Stimulated activated CD4-positive, alpha-beta T cell treated with anti-CD3 and anti-CD28 coated beads, Interleukin-15, amount 100 ng/mL, for 48 hours (primary cell): ENCODE data around the gene ZNF485.
"Not testable (repeated sequence)": the region's sequence is repeated elsewhere in the genome, so short reads cannot be mapped to it uniquely, and the experiment has no call there.

Experiments used
- DNase-seq, 2 donors: peaks; one replicate each; pipeline ENCODE4 v3.0.0-alpha.2; 2020; ENCODE audit warnings: low read depth in 2 of 2

ZNF485 gene

DNA sequence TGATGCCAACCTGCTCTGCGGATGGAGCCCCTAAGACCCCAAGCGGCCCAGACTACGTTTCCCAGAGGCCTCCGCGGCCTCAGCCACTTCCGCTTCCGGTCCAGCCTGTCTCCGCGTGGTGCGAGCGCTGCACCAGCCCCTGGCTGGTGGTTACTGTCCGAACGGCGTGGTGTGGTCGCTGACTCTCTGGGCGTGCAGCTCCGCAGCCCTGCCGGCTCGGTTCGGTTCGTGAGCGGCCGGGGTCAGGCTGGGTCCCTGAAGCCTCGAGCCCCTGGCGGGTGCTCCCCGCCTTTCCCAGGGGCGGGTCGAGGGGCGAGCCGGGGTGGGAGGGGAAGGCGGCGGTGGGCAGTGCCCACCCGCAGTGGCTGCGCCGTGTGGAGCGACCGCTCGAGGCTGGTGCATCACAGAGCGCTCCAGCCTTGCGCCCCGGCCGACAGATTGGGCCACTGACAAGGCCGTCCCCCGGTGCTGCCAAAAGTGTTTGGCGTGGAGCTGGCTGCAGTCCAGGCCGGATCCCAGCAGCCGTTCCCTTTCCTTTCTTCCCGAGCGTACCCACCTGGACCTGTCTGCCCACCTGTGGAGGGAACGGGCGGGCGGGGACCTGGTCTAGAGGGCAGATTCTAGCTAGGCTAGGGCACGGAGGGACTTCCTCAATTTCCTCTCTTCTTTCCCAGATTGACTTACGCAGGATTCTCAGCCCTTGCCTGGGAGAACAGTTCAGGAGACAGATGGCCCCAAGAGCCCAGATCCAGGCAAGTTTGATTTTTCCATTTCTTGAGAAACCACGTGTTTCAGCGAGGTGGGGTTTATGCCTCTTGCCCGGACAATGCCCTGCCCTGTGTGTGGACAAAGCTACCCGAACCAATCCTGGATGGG, at the start of gene ZNF485:
ZNF485 (plus strand) TSS at position 116 of the 876 bp plus-strand sequence; CDS start at position 729, 613 bp downstream.
- DNase-seq, result peak; percentile 46 to 66

DNA sequence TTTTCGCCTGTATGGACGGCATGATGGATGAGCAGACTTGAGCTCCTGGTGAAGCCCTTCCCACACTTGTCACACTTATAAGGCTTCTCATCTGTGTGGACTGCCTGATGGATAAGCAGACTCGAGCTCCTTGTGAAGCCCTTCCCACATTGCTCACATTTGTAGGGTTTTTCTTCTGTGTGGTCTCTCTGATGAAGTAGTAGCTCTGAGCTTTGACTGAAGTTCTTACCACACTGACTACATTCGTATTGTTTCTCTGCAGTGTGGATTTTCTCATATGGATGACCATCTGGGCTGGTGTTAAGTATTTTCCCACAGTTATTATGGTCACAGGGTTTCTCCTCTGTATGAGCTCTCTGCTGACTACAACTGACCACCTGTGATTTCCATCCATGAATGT, 49.0 kb upstream of the ZNF485 start:
- DNase-seq, result no peak

DNA sequence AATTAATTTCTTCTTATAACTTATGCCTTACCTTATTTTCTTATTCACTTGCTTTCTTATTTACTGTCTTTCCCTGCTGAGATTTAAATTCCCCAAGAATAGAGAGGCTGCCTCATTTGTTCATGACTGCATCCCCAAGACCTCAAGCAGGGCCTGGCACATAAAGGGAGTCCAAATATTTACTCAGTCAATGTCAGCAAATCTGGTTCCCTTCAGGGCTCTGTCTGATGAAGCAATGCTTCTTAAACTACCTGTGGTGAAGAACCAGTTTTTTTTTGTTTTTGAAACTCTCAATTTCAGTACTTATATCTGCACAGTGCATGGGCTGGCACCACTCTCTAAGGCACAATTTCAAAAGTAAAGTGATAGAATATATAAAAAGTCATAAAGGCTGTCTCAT, 36.6 kb upstream of the ZNF485 start:
- DNase-seq, result no peak

DNA sequence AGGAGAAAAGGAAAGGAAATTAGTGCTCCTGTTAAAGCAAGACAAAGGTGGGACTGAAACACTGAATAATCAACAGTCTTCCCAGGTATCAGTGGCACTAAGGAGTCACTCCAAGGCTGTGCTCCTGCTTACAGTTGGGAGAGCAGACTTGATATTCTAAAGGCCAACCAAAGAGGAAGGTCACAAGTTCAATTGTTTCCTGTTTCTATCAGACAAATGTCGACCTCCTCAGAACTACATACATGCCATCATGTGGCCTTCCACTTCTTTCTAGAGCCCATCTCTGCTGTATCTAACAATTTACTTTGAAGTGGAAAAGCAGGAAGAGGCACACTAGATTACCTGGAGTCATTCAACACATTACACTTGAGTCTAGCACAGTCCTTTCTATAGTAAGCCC, 35.3 kb upstream of the ZNF485 start:
- DNase-seq, result no peak

DNA sequence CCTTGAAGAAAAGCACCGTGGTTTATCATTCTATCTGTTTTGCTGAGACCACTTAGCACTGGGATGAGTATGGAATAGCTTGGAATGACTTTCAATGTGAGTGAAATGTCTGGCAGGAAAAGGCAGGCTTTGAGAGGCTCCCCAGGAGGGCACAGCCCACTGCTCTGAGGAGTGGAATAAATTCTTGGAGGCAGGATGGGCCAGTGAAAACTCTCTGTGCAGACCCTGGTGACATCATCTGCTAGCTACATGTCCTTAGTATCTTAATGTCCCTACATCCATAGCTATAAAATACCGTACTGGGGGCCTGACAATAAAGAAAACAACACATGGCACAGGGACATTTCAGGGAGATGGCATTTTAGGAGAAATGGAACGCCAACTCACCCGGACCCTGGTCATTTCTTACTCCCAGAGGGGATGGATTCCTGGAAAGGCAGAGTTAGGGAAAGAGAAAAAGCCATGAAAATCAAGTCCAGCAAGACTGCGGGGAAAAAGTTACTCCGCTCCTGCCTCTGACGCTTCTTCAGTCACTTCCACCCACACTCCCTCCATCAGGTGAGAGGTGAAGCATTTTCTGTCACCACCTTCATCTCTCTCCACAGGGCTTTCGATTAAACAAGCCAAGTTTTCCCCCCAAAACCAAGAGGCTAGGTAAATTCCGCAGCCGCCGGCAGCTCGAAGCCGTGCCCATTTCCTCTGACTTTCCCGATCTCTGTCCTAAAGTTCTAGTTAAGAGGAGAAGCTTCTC, 32.8 kb upstream of the ZNF485 start:
- DNase-seq, result no peak

DNA sequence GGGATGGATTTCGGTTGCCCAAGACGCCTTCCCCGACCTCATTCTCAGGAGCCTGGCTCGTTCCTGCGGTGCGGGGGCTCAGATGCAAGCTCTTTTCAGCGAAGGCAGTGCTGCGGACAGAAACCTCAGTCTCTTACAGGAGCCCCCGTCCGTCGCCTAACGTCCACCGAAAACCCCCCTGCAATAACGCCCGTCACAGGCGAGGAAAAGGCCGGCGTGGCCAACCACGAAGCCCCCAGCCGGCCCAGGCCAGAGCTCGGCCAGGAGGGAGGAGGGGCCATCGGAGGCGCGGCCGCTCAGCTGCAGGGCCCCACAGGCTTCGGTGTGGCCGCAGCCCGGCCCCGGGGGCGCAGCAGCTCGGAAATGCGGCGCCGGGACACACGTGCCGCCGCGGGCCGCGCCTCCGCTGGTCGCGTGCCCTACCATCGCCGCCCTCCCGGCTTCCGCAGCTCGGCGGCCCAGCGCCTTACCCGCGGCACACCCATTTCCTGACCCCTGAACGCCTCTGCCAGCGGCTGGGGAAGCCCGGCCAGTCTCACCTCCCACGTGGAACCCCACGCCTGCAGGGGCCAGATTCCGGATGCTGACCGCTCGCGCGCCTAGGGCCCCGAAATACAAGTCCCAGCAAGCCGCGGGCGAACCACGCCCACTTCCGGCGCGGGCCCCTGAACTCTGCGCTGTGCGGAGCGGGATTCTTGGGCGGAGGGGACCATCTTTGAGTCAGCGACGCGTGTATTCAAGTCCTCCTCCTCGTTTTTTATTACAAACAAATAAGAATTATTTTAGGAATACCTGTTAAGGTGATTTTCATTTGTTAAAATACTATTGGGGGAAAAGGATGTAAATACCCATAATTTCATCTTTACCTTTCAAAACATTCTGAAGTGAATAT, 32.0 kb upstream of the ZNF485 start, which contains the start of gene ZNF239:
ZNF239 (minus strand) TSS at position 616 of the 892 bp plus-strand sequence. CDS start 16,537 bp downstream, outside the sequence.
- DNase-seq, result peak; percentile 66 to 78

DNA sequence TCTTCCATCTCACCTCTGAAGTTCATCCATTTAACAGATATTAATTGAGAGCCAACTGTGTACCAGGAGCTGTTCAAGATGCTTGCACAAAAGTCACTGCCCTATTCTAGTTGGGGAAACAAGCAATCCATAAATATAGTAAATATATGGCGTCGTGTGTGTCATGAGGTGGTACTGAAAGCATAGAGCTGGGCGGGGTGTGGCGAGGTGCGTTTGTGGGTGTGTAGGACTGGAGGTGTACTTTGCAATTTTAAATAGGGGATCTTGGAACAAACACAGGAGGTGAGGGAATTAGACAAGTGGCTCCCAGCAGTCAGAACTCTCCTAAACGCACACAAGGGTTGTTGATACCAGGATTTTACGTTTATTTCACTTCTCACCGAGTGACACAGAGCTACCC, 31.3 kb upstream of the ZNF485 start:
- DNase-seq, result no peak

DNA sequence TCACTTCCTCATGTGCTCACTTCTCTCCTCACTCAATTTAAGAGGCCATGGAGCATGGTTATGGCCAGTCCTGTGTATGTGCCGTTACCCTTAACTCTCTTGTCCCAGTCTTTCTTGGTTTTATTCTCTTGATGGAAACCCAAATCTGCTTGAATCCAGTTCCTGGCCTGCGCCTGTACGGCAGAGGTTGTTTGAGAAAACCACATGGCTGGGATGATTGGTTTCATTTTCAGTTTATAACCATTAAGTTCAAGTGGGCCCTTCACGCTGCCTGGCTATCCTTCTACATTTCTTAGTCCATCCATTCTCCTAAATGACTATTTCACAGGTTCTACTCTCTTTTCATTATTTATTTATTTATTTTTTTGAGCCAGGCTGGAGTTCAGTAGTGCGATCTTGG, 30.2 kb upstream of the ZNF485 start:
- no peak for DNase-seq

DNA sequence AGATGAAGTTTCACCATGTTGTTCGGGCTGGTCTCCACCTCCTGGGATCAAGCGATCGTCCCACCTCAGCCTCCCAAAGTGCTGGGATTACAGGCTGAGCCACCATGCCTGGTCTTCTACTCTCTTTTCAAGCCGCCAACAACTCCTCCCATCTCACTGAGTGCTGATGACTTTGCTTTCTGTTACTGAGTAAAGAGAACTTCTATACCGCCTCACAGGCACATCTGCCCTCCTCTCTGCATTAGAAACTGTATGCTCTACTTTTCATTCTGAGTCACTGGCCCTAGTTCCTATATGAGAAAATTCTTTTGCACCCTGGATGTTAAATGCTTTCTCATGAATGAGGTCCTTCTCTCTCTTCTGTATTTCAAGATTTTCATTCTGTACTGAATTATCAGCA, 29.7 kb upstream of the ZNF485 start:
- no peak for DNase-seq

DNA sequence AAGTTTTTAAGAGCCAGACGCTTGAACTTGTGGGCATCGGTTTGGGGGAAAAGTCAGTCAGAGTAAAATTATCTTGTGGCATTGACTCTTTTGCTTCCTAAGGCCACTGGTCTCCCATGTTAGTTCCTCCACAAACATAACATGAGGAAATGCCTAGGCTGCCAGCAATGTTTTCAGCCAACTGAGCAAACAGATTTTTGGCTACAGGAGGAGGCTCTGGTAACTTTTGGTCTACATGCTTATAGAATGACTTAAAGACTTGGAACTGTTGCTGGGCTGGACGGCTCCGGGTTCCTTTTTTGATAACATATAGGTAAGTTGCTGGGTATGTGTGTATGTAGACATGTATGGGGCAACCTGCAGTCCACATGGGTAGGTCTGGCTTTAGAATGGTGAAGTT, 22.2 kb upstream of the ZNF485 start:
- DNase-seq, result no peak

DNA sequence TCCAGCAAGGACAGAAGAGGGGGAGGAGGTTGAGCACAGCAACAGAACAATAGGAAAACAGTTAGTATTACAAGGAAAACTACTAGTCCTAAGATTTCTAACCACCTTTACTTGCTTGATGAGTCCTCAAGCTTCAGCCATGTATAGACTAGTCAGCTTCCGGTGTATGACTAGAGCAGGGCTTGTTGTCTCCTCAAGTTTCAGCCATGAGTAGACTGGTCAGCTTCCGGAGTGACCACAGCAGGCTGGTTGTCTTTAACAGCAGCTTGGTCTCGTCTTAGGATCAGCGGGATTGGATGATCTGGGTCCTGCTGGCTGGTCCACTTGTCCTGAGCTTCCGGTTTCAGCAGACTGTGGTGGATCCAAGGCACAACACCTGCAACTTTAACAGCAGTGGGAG, 21.2 kb upstream of the ZNF485 start:
- DNase-seq, result no peak

DNA sequence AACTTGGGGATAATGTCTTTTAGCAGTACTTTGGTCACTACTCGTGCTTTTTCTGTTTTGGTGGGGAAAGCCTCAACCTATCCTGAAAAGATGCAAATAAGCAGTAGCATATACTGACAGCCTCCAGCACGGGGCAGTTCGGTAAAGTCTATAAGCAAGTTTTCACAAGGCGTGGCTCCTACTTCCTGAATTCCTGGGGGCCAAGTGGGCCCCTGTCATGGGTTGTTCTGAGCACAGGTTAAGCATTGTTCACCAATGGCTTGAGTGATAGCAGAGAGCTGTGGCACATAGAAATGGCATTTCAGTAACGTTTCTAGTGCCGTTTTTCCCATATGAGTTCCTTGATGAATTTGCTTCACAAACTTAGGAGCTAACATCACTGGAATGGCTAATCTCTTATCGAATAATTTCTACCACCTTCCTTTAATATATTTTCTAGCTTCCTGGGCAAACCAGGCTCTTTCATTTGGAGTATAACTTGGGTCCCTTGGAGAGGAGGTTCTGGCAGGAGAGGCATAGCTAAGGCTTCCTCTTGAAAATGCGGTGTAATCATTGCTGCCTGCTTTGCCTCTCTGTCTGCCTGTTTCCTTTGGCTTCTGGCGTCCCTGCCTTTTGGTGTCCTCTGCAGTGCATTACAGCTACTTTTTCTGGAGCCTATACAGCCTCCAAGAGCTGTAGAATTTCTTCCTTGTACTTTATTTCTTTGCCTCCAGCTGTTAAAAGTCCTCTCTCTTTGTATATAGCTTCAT, 20.1 kb upstream of the ZNF485 start:
- no peak for DNase-seq

DNA sequence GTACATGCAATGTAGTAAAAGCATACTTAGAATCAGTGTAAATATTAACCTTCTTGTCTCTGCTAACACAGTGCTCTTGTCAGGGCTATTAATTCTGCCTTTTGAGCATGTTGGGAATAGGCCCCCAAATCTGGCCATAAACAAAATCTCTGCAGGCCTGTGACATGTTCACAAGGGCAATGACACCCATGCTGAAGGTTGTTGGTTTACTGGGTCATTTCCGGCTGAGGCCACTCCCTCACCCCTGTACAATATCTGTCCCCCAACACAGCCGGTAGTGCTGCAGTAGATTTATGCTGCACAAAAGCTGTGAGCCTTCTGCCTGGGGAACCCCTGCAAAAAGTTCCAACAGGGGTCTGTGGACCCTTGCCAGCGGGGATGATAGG, 19.5 kb upstream of the ZNF485 start:
- DNase-seq, result not testable (repeated sequence)

DNA sequence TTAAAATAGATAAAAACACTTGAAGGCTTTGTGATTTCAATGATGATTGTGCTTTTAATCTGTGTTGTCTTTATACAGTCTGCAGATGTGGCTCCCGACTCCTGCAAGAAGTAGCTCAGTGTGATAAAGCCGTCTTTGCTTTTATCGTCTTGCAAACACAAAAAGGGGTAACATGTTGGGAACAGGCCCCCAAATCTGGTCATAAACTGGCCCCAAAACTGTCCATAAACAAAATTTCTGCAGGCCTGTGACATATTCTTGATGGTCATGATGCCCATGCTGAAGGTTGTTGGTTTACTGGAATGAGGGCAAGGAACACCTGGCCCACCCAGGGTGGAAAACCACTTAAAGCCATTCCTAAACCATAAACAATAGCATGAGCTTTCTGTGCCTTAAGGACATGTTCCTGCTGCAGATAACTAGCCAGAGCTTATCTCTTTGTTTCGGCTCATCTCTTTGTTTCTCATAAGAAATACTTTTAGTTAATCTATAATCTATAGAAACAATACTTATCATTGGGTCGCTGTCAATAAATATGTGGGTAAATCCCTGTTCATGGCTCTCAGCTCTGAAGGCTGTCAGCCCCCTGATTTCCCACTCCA, 14.8 kb upstream of the ZNF485 start:
- DNase-seq, result no peak

DNA sequence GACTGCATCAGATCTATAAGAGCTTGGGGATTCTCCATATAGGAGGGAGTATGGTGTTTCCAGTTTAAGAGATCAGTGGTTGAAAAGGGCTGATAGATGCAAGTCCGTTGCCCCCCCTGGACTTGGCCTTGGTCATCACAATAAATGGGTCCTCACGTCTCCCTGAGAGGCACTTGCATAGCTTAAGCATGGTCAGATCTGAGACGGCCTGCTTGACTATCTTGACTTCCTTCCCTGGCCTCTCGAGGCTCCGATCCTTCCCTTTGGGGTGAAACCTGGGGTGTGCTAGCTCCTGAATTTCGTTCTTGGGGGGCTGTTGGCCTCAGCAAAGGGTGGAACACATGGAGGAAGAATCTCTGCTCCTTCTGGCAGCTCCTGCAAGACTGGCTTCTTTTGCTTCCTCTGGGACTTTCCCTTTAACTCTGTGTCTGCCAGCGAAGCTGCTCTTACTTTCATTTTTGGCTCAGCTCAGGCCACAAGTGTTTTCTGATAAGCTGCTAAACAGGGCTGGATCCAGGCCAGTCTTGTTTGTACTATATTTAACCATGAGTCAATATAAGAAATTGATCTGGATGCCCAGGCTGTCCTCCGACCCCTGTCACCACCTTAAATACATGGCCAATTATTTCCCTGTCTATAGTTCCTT, 11.2 kb upstream of the ZNF485 start:
- DNase-seq, result peak in 1 of 2 donors; percentile 10

DNA sequence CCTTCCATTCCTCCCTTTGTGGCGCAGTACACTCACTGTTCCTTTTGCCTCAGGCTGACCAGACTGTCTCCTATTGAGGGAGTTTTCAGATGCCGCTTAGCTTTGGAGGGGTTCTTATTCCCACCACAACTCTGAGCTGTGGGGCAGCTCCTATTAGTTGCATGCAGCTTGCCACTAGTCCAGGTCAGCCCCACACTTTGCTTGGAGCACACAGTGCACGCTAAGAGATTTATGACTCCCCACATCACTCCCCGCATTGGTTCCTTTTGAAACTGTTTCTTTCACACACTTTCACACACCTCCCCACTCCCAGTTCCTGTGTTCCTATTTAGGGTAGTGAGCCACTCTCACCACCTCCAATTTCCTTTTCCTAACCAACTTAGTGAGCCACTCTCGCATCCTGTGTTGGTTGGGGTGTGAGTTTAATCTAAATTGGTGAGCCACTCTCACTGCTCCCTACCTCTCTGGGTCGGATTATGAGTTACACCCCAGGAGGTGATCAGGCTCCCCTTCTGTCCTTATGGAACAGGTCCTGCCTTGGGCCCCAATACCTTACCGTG, 10.4 kb upstream of the ZNF485 start:
- peak in 1 of 2 donors; percentile 28 for DNase-seq

DNA sequence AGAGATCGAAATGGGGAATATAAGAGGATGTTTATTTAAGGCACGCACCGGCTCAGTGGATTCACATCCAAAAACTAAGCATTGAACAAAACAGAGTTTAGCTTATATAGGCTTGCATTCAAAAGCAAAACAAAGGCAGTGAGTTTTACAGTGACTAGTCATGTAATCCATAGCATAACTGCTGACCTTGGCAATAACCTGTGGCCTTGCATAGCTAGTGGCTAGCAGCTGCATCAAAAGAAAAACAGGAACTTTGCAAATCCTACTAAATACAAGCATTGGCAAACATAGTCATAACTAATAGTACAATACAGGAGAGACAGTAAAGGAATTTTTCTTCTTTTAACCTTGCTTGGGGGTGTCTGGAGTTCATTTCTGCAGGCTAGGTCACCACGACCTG, 9.7 kb upstream of the ZNF485 start:
- DNase-seq, result no peak

DNA sequence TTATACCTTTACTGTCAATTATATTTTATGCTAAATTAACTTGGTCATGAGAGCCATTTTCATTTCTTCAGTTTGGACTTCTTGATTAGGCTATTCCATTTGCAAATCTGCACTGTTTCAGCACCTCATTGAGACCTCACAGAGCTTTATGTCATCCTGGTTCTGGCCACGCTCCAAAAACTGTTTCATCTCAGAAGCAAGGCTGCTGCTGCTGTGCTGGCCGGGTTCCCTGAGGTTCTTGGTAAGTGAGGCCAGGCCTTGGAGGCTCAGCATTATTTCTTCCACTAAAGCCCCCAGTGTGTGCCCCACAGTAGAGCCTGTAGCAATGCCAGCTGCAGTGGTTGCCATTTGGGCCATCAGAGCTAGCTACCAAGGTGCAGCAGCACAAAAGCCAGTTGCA, 7.8 kb upstream of the ZNF485 start:
- no peak for DNase-seq

DNA sequence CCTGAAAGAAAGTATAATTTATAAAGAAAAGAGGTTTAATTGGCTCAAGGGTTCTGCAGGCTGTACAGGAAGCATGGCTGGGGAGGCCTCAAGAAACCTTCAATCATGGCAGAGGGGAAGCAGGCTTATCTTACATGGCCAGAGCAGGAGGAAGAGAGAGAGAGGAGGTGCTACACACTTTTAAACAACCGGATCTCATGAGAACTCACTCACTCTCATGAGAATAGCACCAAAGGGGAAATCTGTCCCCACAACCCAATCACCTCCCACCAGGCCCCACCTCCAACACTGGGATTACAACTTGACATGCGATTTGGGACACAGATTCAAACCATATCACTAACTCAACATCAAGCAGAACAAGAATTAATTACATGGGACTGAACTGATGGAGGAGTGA, 6.9 kb upstream of the ZNF485 start:
- no peak for DNase-seq

DNA sequence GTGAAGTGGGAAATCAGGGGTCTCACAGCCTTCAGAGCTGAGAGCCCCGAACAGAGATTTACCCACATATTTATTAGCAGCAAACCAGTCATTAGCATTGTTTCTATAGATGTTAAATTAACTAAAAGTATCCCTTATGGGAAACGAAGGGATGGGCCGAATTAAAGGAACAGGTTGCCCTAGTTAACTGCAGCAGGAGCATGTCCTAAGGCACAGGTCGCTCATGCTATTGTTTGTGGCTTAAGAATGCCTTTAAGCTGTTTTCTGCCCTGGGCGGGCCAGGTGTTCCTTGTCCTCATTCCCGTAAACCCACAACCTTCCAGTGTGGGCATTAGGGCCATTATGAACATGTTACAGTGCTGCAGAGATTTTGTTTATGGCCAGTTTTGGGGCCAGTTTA, 4.7 kb upstream of the ZNF485 start:
- not testable (repeated sequence) for DNase-seq
